HG02981 (cell line): ENCODE results near the gene ANKRD11.
A peak's percentile ranks its signal among the peaks of the same experiment; 100 is the strongest.
"Not testable (repeated sequence)": the region's sequence is repeated elsewhere in the genome, so short reads cannot be mapped to it uniquely, and the experiment has no call there.

ENCODE experiments used
- ATAC-seq: cut with Tn5 transposase; IDR thresholded peaks from one replicate; pipeline ENCODE4 v1.9.1; 2021; ENCODE audit warnings: mild to moderate bottlenecking, moderate library complexity; ENCODE audit not compliant: unreplicated experiment

The ANKRD11 gene

GRCh38 chr16:89434490-89434889 lies 55.9 kb downstream of the ANKRD11 start:
- no peak for ATAC-seq

GRCh38 chr16:89433363-89433984 lies 56.9 kb downstream of the ANKRD11 start:
- ATAC-seq = not testable (repeated sequence)

- ATAC-seq = no peak
These were observed 58.7 kb downstream of the ANKRD11 start for GRCh38 chr16:89431630-89432029.

GRCh38 chr16:89431158-89431584 lies 59.2 kb downstream of the ANKRD11 start:
- no peak for ATAC-seq

GRCh38 chr16:89430436-89431157 lies 59.8 kb downstream of the ANKRD11 start:
- ATAC-seq = no peak

- ATAC-seq = not testable (repeated sequence)
These were observed 61.8 kb downstream of the ANKRD11 start for GRCh38 chr16:89428605-89429004.

- no peak for ATAC-seq
These were observed 63.4 kb downstream of the ANKRD11 start for GRCh38 chr16:89426736-89427530.

- ATAC-seq = no peak
These were observed 64.8 kb downstream of the ANKRD11 start for GRCh38 chr16:89425523-89425922.

GRCh38 chr16:89423681-89424260 lies 66.6 kb downstream of the ANKRD11 start:
- no peak for ATAC-seq

GRCh38 chr16:89422905-89423630 lies 67.3 kb downstream of the ANKRD11 start:
- ATAC-seq = peak; percentile 58

GRCh38 chr16:89422527-89422904 lies 67.8 kb downstream of the ANKRD11 start:
- peak; percentile 49 for ATAC-seq

- not testable (repeated sequence) for ATAC-seq
These were observed 69.1 kb downstream of the ANKRD11 start for GRCh38 chr16:89421300-89421699.

- no peak for ATAC-seq
These were observed 70.2 kb downstream of the ANKRD11 start for GRCh38 chr16:89420204-89420603.

GRCh38 chr16:89418352-89418751 lies 72.0 kb downstream of the ANKRD11 start:
- no peak for ATAC-seq

- no peak for ATAC-seq
These were observed 73.0 kb downstream of the ANKRD11 start for GRCh38 chr16:89417352-89417751.

GRCh38 chr16:89413811-89414585 lies 76.4 kb downstream of the ANKRD11 start:
- no peak for ATAC-seq

GRCh38 chr16:89412811-89413210 lies 77.5 kb downstream of the ANKRD11 start:
- no peak for ATAC-seq

GRCh38 chr16:89411335-89411850 lies 79.0 kb downstream of the ANKRD11 start:
- ATAC-seq = no peak

GRCh38 chr16:89410794-89411309 lies 79.5 kb downstream of the ANKRD11 start:
- no peak for ATAC-seq
